ENCODE measurements around the gene GNL3. TPM values are rescaled to one million over a fixed set of nuclear protein-coding genes. Genes with fewer than 3 reads are reported as not detected.

GNL3 gene
- total RNA-seq, 1 experiment from 2014 or later = 205 TPM

GRCh38 chr3:52649461-52650210 lies 36.2 kb upstream of the GNL3 start:
- no peaks in the 10 kb centered on the region for H3K9me2 ChIP-seq (ENCODE audit: insufficient read depth)
- no peak for TF ChIP-seq JUND (IDR thresholded peaks at IDR 0.05)
- no peak for TF ChIP-seq POLR2AphosphoS5 (IDR thresholded peaks at IDR 0.05; ENCODE audit: low read depth, low read length)
- no peak for TF ChIP-seq FOSL1 (IDR thresholded peaks at IDR 0.05; ENCODE audit: low read depth)
- TF ChIP-seq CBX3 (IDR thresholded peaks at IDR 0.05; ENCODE audit: low read depth) = no peak
- no peak for TF ChIP-seq ELF1 (IDR thresholded peaks at IDR 0.05; ENCODE audit: borderline replicate concordance, low read depth)
- no peak for TF ChIP-seq ZNF274 (IDR thresholded peaks at IDR 0.05; ENCODE audit: low read depth, low read length)
- no peak for TF ChIP-seq SRF (IDR thresholded peaks at IDR 0.05; ENCODE audit: low read depth)
- no peak for TF ChIP-seq ZBTB33 (IDR thresholded peaks at IDR 0.05; ENCODE audit: extremely low read depth, insufficient replicate concordance, low read length)
- no peak for TF ChIP-seq ATF3 (IDR thresholded peaks at IDR 0.05)
- ChIA-PET POLR2A (no interaction called here), RAD21 (ENCODE audit: low non-redundant PET in 1 of 2, low total read pairs in 2 of 2, uncharacterized antibody in 2 of 2, unreplicated experiment in 2 of 2) (no interaction called here), CTCF (no interaction called here)
- no peak overlapping the region for H3K4me2 ChIP-seq (ENCODE audit: low read length)
- H2AFZ ChIP-seq (ENCODE audit: low read depth, low read length, poor library complexity, severe bottlenecking) = no peak overlapping the region
- H3K4me1 ChIP-seq (ENCODE audit: control insufficient read depth in 1 of 2, insufficient read depth in 2 of 2, low read length in 2 of 2) = no peaks in the 10 kb centered on the region; a peak in 1 of 4 replicates
- no peaks in the 10 kb centered on the region for H3K27me3 ChIP-seq (ENCODE audit: insufficient read depth, low read length)
- no peak overlapping the region for H3K9ac ChIP-seq (ENCODE audit: low read length)
- DNase-seq (ENCODE audit: low read depth, low spot score) (no peak), ATAC-seq (peak; percentile 30; the same call in 1 of the 2 replicates)
- H3K36me3 ChIP-seq (ENCODE audit: control insufficient read depth in 1 of 2, insufficient read depth in 2 of 2, low read length in 2 of 2) = peaks cover 10 to 26% of the 10 kb centered on the region in 2 experiments
- H4K20me1 ChIP-seq (ENCODE audit: insufficient read depth) = no peaks in the 10 kb centered on the region
- no peaks in the 10 kb centered on the region for H3K79me2 ChIP-seq (ENCODE audit: insufficient read depth, low read length)
- intact Hi-C loops (cut with micrococcal nuclease) = no loop called here
- no peaks in the 10 kb centered on the region for H3K9me3 ChIP-seq (ENCODE audit: control insufficient read depth in 1 of 2, insufficient read depth in 1 of 2, low read depth in 1 of 2, low read length in 2 of 2)
- no peak overlapping the region for H3K27ac ChIP-seq (ENCODE audit: low read depth, low read length)
- H3K4me3 ChIP-seq (replicated peaks in 1 of 2; ENCODE audit: low read depth in 1 of 2, low read length in 2 of 2) = no peak overlapping the region
- BruUV-seq (replicated peaks) = no TSS peak

Data from HCT116 (cell line).